Measurements from ENCODE around the gene PAQR4. TPM values are rescaled to one million over a fixed set of nuclear protein-coding genes. Genes with fewer than 3 reads are reported as not detected.

The PAQR4 gene

GRCh38 chr16:3022684-3023414 is 53.7 kb downstream of the PAQR4 start:
- no peak overlapping the region for H2BK12ac ChIP-seq (ENCODE audit: low read length)
- H3K9me3 ChIP-seq (replicated peaks in 1 of 2; ENCODE audit: control insufficient read depth in 2 of 2, insufficient read depth in 1 of 2, low read depth in 1 of 2, low read length in 2 of 2): no peaks in the 10 kb centered on the region
- H3K4me1 ChIP-seq (ENCODE audit: control insufficient read depth in 2 of 2, insufficient read depth in 1 of 2, low read depth in 1 of 2, low read length in 2 of 2): peaks cover 25% of the 10 kb centered on the region in 2 donors
- peaks cover 5% of the 10 kb centered on the region for H3K79me1 ChIP-seq (ENCODE audit: low read depth, low read length)
- peak overlapping the region; percentile 45 for H3K23ac ChIP-seq (ENCODE audit: low read depth, low read length, poor library complexity)
- H3K36me3 ChIP-seq (replicated peaks in 1 of 2; ENCODE audit: control insufficient read depth in 2 of 2, insufficient read depth in 2 of 2, low read length in 2 of 2): peaks cover 9 to 25% of the 10 kb centered on the region in 2 donors
- H3K4me3 ChIP-seq (ENCODE audit: low read length in 2 of 2): peak overlapping the region; percentile 66 to 82
- no peak overlapping the region for H4K8ac ChIP-seq (ENCODE audit: low read depth, low read length)
- peak overlapping the region; percentile 60 for H3K9ac ChIP-seq (ENCODE audit: low read depth, low read length, poor library complexity)
- peak overlapping the region; percentile 100 for H3K4me2 ChIP-seq (ENCODE audit: insufficient read depth, low read length, poor library complexity, severe bottlenecking)
- peak overlapping the region; percentile 98 for H2AK5ac ChIP-seq (ENCODE audit: low read depth, low read length)
- peak overlapping the region; percentile 49 for H3K27ac ChIP-seq (replicated peaks; ENCODE audit: low read length)
- no peak overlapping the region for H4K91ac ChIP-seq (ENCODE audit: low read depth, low read length, poor library complexity)
- no peak for DNase-seq (ENCODE audit: low spot score)
- no peak overlapping the region for H3K4ac ChIP-seq (ENCODE audit: low read length)
- peak overlapping the region; percentile 64 for H2BK120ac ChIP-seq (ENCODE audit: low read depth, low read length)
- peak overlapping the region; percentile 71 for H2BK5ac ChIP-seq (ENCODE audit: low read length)
- peak overlapping the region; percentile 98 for H3K18ac ChIP-seq (ENCODE audit: low read length)
- peak overlapping the region; percentile 34 for H2BK15ac ChIP-seq (ENCODE audit: low read length)
- peak overlapping the region; percentile 95 for H2AFZ ChIP-seq (ENCODE audit: low read length)
- H3K27me3 ChIP-seq (ENCODE audit: control insufficient read depth in 3 of 3, insufficient read depth in 3 of 3, low read depth in 1 of 3, low read length in 3 of 3): peaks cover 0 to 5% (median 0%) of the 10 kb centered on the region in 3 experiments
- WGBS, 2 donors (ENCODE audit: extremely low coverage in 2 of 2, insufficient read length in 2 of 2, insufficient replicate concordance in 1 of 2): no CpG with 5 or more reads among the region's 8 CpGs
- H3K14ac ChIP-seq (ENCODE audit: low read length): no peak overlapping the region

Small RNAs within 50 kb of the gene (small RNA-seq; reads per million reads assigned to genes)
- not detected for gene LINC00514 (ENCODE audit: insufficient read depth)
